ENCODE measurements around the gene CACNA2D2. TPM values are rescaled to one million over a fixed set of nuclear protein-coding genes. Genes with fewer than 3 reads are reported as not detected.
A peak's percentile ranks its signal among the peaks of the same experiment; 100 is the strongest.

Gene CACNA2D2
- total and polyA plus RNA-seq, 2 of the 8 experiments (the other 6 are each of a cell fraction or from before 2014, with no cell fraction given) = 14.1 to 25.0 TPM

DNA sequence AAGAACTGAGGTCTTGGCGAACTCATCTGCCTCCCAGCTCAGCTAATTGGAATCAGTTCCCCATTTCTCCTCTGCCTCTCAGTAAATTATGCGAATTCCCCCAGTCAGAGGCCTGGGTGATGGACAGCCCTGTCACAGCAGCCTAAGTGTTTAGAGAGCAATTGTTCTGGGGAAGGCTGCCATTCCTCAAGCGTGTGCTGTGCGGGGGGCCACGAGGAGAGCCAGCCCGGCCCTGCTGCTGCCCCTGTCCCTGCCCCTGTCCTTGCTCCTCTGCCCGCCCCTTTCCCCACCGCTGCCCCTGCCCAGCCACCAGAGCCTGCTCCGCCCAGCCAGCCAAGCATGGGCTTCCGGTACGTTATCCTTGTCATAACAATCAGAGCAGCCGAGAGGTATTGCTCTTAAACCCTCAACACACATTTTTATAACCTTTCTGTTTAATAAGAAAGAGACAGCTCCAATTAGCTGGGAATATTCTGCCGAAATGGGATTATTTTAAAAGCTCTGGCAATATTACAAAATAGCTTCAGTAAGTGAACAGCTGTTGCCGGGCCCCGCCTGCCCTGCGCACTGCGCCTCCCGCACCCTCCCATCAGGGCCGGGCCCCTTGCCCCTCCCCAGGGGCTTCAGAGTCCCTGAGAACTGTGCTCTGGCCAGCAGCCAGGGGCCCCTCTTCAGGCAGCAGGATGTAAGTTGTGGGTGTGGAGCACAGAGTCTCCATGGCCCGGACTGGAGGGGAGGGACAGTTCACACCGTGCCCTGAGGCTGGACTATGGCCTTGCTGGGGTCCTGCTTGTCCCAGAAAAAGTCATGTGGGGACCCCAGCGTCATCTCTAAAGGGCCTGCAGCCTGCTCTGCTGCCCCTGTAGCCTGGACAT lies 12.4 kb upstream of the CACNA2D2 start:
- WGBS, 2 experiments (ENCODE audit: extremely low coverage in 1 of 2, insufficient coverage in 1 of 2, insufficient read length in 1 of 2, insufficient replicate concordance in 2 of 2, low coverage in 1 of 2, low lambda C conversion rate in 2 of 2, missing lambda C conversion rate in 1 of 2) = 8% methylated on average over 22 of the region's 22 CpGs; no CpG with 5 or more reads in 1 of the 2 experiments
- FAIRE-seq = peak; percentile 55
- TF ChIP-seq, protein P1, sequence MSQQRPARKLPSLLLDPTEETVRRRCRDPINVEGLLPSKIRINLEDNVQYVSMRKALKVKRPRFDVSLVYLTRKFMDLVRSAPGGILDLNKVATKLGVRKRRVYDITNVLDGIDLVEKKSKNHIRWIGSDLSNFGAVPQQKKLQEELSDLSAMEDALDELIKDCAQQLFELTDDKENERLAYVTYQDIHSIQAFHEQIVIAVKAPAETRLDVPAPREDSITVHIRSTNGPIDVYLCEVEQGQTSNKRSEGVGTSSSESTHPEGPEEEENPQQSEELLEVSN (IDR thresholded peaks at IDR 0.05) = 0 out of 2 replicates have a peak, but pooled peaks have one; percentile 10
- TF ChIP-seq RFX5 (IDR thresholded peaks at IDR 0.05; ENCODE audit: borderline replicate concordance, low read depth, low read length) = 0 out of 2 replicates have a peak, but pooled peaks have one; percentile 20
- no peak for TF ChIP-seq CHD1 (IDR thresholded peaks at IDR 0.05; ENCODE audit: low read depth, low read length)
- TF ChIP-seq SP1 (IDR thresholded peaks at IDR 0.05; ENCODE audit: low read depth, low read length) = peak; percentile 77
- no peak for TF ChIP-seq KDM5A (IDR thresholded peaks at IDR 0.05; ENCODE audit: low read length)
- TF ChIP-seq FOSL1 (IDR thresholded peaks at IDR 0.05; ENCODE audit: insufficient read depth, low read depth, low read length) = no peak
- TF ChIP-seq CEBPB (IDR thresholded peaks at IDR 0.05; ENCODE audit: low read depth, low read length) = no peak
- peak in 1 of 2 experiments; percentile 17; a peak in 1 of 4 replicates for TF ChIP-seq SIN3A (conservative IDR thresholded peaks at IDR 0.05 in 1 of 2, IDR thresholded peaks at IDR 0.05 in 1 of 2; ENCODE audit: low read depth in 1 of 2, low read length in 2 of 2)
- peak; percentile 2 to 20; a peak in 2 of 4 replicates for TF ChIP-seq RAD21 (IDR thresholded peaks at IDR 0.05 in 1 of 2, conservative IDR thresholded peaks at IDR 0.05 in 1 of 2; ENCODE audit: low read depth in 2 of 2, low read length in 2 of 2)

More for the DNA sequence above, 12.4 kb upstream of the CACNA2D2 start:
- no peaks in the 10 kb centered on the region for H3K79me2 ChIP-seq (ENCODE audit: control insufficient read depth in 1 of 2, insufficient read depth in 2 of 2, low read length in 2 of 2)
- H2BK12ac ChIP-seq (ENCODE audit: low read depth, low read length) = peak overlapping the region; percentile 86; the same call in 1 of the 2 replicates
- no peak overlapping the region for H4K8ac ChIP-seq (ENCODE audit: extremely low read depth, insufficient read depth, low read length)
- POLR2A ChIA-PET (ENCODE audit: partially characterized antibody) = interaction anchor here (0.8 to 1.8 kb wide), 11 partner anchors 12 to 135 kb away, joined by 3 to 6 read pairs (median 3); partner anchors contain the start of genes CACNA2D2, CISH and HEMK1
- H2BK120ac ChIP-seq (replicated peaks; ENCODE audit: low read depth, low read length) = no peak overlapping the region
- no peaks in the 10 kb centered on the region for H4K20me1 ChIP-seq (replicated peaks in 1 of 2; ENCODE audit: control insufficient read depth in 1 of 2, insufficient read depth in 2 of 2, low read length in 2 of 2)
- no peaks in the 10 kb centered on the region; the same call in none of the 2 replicates for H3K23me2 ChIP-seq (ENCODE audit: low read depth, low read length)
- H2BK15ac ChIP-seq (ENCODE audit: low read length) = peak overlapping the region; percentile 72
- H3K9ac ChIP-seq (replicated peaks in 1 of 4; ENCODE audit: extremely low read depth in 1 of 4, low read depth in 3 of 4, low read length in 3 of 4) = no peak overlapping the region
- H2BK20ac ChIP-seq (ENCODE audit: low read length) = peak overlapping the region; percentile 99
- H3K4me1 ChIP-seq (replicated peaks in 1 of 4; ENCODE audit: control insufficient read depth in 3 of 4, insufficient read depth in 4 of 4, low read length in 3 of 4) = peaks cover 0 to 39% (median 27%) of the 10 kb centered on the region in 4 experiments; a peak in 6 of 7 replicates
- no peaks in the 10 kb centered on the region for H3K9me3 ChIP-seq (ENCODE audit: insufficient read depth in 2 of 2, low read depth in 1 of 2, low read length in 1 of 2)
- no peak overlapping the region for H2AK5ac ChIP-seq (ENCODE audit: low read depth, low read length)
- H2AFZ ChIP-seq (ENCODE audit: low read length) = 0 out of 2 replicates have a peak overlapping the region, but pooled peaks have one; percentile 6
- no peak overlapping the region for H3K23ac ChIP-seq (ENCODE audit: insufficient read length)
- DNase-seq (ENCODE audit: low read depth in 1 of 2, low spot score in 2 of 2) = peak; percentile 46 to 77
- H3K79me1 ChIP-seq (ENCODE audit: low read depth, low read length) = no peaks in the 10 kb centered on the region
- H4K91ac ChIP-seq (replicated peaks; ENCODE audit: insufficient read length, low read length) = peak overlapping the region; percentile 5
- H3K4ac ChIP-seq (replicated peaks; ENCODE audit: insufficient read length, low read depth, low read length) = no peak overlapping the region
- peak overlapping the region in 2 of 4 experiments; percentile 5 to 49; a peak in 5 of 8 replicates for H3K4me3 ChIP-seq (ENCODE audit: extremely low read depth in 1 of 4, insufficient read depth in 2 of 4, low read depth in 3 of 4, low read length in 4 of 4)
- CTCF ChIA-PET (ENCODE audit: partially characterized antibody) = interaction anchor here (0.5 to 12.6 kb wide), 16 partner anchors 8 to 188 kb away, joined by 3 to 114 read pairs (median 4); partner anchors contain the start of genes C3orf18, CYB561D2 and TUSC2
- no peak overlapping the region for H3K56ac ChIP-seq (replicated peaks; ENCODE audit: insufficient read length, low read depth, low read length)
- peak overlapping the region; percentile 61 to 67 for H3K4me2 ChIP-seq (ENCODE audit: insufficient read depth in 1 of 2, low read depth in 2 of 2, low read length in 2 of 2)
- H3K27me3 ChIP-seq (replicated peaks in 1 of 4; ENCODE audit: control insufficient read depth in 3 of 4, extremely low read depth in 1 of 4, insufficient read depth in 3 of 4, low read length in 3 of 4) = no peaks in the 10 kb centered on the region; a peak in 1 of 7 replicates
- H2BK5ac ChIP-seq (ENCODE audit: low read depth, low read length) = peak overlapping the region; percentile 93; the same call in 1 of the 2 replicates
- peak overlapping the region; percentile 38 for H3K18ac ChIP-seq (ENCODE audit: extremely low read depth, low read length)
- peak overlapping the region; percentile 4 for H4K5ac ChIP-seq (ENCODE audit: insufficient read length, low read depth, low read length)
- no peaks in the 10 kb centered on the region for H3K36me3 ChIP-seq (ENCODE audit: control insufficient read depth in 2 of 4, insufficient read depth in 4 of 4, low read length in 3 of 4)
- H3K14ac ChIP-seq (ENCODE audit: insufficient read length) = no peak overlapping the region
- peak overlapping the region; percentile 60; the same call in 1 of the 2 replicates for H3K27ac ChIP-seq (ENCODE audit: low read depth, low read length)

All from H1 (cell line).